GM18502 (cell line): ENCODE measurements around the gene PDE5A.
"Not testable (repeated sequence)": the region's sequence is repeated elsewhere in the genome, so short reads cannot be mapped to it uniquely, and the experiment has no call there.

ENCODE experiments used
- ATAC-seq: cut with Tn5 transposase; IDR thresholded peaks from one replicate; pipeline ENCODE4 v1.9.1; 2021; ENCODE audit warnings: mild to moderate bottlenecking; ENCODE audit not compliant: unreplicated experiment, poor library complexity

The PDE5A gene

DNA sequence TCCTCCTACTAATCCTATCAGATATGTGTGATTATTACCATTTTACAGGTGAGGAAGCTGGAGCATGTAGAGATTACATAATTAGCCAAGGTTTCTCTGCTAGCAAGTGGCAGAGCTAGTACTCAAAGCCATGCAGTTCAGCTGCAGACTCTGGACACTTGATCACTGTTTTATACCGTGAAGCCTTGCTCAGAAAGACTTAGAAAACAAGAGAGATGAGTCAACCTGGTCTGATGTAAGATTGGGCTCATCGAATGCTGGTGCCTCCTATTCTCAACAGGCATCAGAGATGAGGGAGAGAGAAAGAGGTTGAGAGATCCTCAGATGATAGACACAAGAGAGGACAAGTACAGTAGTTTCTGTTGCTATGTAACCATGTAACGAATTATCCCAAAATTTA lies 19.0 kb upstream of the PDE5A start:
- ATAC-seq = no peak

DNA sequence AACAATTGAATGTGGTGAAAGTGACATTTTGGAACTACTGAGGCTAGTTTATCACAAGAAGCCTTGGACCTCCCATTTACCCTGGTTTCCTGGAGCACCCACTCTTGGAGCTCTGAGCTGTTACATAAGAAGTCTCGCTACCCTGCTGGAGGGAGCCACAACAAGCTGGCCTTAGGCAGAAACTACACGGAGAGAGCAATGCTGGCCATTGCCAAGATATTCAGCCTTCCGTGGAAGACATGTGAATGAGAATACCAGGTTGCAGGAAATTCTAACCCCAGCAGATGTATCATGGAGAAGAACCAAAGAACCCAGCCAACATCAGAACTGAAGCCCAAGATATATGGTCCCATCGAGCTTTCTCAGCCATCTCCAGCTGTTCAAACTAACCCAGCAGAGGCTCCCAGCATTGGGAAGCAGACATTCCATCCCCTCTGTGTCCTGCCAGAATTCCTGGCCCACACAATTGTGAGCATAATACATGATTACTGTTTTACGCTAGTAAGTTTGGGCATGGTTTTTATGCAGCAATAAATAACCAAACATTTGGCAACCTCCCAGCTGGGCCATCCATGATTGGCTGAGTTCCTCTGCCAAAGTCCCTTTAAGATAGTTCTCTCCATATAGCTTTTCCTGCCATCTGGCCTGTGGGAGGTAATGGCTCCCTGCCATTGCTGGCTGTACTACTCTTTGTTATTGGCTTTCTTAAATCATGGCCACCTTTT lies 17.9 kb upstream of the PDE5A start:
- ATAC-seq = no peak

DNA sequence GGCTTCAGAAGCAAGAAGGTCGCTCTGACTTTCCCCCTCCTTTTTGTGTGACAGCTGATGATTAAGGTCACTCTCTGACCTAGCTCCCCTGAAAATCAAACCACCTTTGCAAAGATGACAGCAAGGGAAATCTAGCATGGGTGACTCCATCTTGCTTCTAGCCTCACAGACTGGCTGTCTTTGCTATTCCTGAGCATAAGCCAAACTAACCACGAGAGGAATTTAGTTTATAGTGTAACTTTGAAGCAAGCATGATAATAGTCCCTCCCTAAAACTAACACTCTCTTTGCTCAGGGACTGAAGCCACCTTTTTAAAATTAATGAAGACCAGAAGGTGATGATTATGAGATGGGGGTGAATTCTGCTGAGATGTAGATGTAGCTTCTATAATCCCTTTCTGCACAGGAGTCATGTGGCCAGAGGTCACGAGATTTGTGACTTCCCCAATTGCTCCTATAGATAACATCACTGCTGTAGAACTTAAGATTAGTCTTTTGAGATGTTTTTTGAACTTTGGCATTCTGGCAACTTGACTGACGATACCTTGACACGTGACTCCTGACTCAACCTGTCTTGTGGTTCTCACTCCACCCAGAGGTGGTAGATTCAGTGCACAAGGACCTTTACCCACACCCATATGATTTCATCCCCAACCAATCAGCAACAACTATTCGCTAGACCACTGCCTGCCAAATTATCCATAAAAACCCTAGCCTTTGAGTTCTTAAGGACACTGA lies 14.9 kb upstream of the PDE5A start:
- no peak for ATAC-seq

DNA sequence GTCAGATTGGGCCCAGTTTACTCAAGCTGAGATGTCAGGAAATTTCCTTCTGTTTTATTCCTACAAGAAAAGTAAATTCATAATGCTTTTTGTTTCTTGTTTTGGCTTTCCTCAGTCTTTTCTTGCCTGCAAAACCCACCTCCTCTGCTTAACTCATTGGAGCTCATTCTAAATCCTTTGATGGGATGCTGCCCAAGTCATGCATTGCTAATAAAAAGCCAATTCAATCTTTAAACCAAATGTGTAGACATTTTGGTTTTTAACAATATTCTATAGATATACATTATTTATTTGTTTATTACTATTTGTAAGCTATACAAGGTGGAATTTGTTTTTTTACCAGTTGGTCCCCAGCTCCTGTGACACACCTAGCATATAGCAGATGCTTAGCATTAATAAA lies 13.2 kb upstream of the PDE5A start:
- ATAC-seq = no peak

DNA sequence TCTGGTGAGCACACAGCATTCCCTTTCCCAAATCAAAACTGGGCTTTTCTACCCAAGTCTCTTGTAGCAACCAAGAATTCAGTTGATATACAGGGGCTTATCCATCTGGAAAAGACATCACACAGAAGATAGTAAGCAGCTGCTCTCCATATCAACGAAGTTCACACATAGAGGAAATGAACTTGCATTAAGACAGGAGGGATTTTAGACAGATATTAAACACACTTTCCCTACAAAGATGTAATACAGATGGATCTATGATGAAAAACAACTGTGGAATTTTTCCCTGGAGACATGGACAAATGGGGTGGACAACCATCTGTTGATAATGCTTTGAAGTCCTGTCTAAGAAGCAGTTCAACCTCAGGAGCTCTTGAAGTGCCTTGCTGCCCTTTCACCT lies 9.8 kb upstream of the PDE5A start:
- ATAC-seq = no peak

DNA sequence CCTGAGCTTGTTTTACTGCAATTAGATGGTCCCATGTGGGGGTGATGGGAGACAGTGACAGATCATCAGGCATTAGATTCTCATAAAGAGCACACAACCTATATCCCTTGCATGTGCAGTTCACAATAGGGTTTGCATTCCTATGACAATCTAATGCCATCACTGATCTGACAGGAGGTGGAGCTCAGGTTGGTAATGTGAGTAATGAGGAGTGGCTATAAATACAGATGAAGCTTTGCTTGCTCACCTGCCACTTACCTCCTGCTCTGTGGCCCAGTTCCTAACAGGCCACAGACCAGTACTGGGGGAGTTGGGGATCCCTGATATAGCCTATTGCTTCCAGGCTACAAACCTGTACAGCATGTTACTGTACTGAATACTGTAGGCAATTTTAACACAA lies 8.2 kb upstream of the PDE5A start:
- not testable (repeated sequence) for ATAC-seq

DNA sequence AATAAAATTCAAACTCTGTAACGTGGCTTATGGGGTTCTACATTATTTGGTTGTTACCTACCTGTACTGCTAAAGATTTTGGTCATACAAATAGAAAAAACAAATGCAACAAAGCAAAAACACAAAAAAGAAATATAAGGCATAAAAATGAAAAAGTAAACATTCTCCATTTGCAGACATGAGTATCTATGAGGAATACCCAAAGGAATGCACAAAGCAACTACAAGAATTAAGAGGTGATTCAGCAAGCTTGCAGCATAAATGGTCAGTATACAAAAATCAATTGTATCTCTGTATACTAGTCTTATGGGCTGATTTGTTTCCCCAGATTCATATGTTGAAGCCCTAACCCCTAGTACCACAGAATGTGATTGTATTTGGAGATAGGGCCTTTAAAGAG lies 3.6 kb upstream of the PDE5A start:
- no peak for ATAC-seq

DNA sequence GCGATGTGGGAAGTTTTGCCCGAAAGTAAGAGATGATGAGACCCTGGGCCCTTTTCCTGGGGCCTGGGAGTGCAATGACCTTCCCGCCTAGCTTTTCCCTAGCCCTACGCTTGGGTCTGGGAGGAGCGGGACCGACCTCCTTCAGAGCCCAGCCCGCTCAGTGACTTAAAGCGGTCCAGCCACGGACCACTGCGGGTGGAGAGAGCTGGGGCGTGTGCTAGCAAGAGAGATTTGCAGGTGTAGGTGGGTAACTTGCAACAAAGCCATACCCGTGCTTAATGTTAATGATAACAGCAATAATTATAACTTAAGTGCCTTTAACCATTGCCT lies 503 bp upstream of the PDE5A start:
- ATAC-seq = peak; percentile 38

DNA sequence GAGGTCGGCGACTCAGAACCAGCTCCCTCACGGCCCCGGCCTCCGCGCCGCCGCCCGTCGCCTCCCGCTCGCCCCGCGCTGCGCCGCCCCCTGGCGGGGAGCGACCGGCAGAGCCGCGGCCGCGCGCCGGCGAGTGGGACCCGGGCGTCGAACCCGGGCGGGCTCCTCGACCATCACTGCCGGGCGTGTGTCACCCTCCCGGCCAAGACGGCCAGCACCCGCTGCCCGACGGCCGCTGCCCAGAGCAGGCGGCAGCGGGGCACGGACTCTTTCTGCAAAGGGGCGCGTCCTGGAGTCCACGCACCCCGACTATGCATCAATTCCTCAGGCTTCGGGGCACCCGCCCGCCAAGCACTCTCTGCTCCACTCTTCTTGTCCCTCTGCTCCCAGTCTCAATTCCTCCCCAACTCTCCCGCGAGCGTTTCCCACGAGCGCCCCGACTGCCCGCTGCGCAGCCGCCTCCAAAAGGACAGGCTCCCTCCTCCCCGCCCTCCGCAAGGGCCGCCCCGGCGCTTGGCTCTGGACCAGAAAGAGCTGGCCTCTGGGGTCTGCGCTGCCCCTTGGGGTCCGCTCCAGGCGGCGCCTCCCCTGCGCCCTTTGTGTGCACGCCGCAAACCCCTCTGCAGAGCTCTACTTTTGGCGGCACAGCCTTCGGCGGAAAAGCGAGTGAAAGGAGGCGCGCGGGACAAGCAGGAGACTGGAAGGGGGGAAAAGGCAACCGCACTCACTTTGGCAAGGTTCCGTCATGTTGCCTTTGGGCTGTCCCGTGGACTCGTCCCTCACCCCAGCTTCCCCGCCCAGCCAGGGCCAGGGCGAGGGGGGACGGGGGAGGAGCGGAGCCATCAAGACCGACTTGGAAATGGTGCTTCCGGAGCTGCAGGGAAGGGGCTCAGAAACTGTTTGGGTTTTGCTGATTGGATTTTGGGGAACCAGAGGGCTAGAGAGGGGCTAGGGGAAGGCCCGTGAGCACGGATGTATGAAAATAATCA lies 1.0 kb downstream of the PDE5A start:
- peak; percentile 70 for ATAC-seq

DNA sequence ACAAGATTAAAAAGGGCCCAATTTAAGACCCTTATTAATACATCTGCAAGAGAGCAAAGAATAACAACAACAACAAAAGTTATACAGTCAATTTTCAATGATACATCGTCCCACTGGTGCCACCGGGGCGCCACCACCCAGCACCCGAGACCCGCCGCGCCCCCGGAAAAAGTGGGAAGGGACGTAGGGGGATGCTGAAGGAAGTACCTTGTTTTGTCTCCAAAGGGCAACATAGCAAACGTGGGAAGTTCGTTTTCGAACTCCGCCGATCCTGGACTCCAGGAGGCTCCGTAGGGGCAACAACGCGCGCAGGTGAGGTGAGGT lies 1.7 kb downstream of the PDE5A start:
- ATAC-seq = no peak

DNA sequence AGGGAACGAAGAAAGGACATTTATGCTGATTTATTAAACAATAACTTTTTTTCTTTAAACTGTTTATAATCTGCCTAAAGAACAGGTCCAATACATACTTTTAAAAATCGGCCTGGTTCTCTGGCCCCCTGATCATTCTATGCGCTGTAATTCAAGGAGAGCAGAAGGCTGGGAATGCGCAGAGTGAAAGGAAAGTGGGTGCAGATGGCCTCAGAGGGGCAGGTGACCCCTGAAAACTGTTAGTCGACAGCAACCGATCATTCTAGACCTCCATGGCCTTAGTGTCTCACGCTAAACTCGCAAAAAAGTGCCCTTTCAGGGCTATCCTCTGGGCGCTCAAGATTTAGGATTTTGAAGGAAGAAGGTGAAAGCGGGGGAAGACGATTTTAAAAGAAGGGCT lies 2.2 kb downstream of the PDE5A start:
- ATAC-seq = no peak

DNA sequence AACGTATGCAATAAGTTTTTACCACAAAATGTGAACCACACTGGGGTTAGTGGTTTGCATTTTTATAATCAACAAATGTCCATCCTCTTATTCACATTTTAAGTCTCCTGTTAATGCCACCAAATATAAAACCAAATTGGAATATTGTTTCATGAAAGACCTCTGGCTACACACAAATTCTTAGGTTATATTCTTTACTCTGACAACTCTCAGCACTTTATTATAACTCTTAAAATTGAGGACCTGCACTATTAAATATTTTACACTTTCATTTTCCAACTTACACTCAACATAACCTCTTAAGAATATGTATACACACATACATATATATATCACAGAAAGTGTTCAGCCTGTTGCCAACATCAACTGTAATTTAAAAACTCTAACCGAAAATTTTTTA lies 2.8 kb downstream of the PDE5A start:
- no peak for ATAC-seq

DNA sequence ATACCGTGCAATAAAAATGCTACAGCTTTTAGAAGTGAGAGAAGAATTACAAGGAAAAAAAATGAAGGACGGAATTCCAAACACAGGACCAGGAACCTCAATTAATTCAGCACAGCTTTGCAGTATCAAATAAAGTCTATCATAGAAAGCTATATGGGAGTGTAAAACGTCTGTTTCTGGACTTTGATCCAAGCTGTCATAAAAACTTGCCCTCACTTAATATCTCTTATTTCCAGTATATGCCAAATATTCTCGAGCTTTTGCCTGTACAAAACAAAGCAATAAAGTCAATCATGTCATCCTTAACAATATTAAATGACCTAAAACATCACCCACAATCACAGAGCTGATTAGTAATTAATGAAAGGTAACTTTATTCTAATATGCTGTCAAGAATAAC lies 4.2 kb downstream of the PDE5A start:
- ATAC-seq = no peak

DNA sequence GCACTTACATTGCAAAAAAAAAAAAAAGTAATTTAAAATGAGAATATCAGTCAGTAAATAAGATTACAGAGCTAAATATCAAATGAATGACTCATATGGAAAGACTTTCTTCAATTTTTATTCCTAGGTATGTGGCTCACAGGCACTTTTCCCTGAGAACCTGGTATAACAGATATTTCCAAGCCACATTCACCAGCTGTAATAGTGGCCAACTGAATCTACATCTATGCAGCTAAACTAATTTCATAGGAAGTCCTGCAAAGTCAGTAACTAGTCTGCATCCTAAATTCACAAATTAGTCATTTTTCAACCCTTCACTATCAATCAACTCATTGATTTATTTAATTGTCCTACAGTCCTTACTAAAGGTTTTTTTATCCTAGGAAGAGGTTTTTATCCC lies 5.6 kb downstream of the PDE5A start:
- ATAC-seq = no peak

DNA sequence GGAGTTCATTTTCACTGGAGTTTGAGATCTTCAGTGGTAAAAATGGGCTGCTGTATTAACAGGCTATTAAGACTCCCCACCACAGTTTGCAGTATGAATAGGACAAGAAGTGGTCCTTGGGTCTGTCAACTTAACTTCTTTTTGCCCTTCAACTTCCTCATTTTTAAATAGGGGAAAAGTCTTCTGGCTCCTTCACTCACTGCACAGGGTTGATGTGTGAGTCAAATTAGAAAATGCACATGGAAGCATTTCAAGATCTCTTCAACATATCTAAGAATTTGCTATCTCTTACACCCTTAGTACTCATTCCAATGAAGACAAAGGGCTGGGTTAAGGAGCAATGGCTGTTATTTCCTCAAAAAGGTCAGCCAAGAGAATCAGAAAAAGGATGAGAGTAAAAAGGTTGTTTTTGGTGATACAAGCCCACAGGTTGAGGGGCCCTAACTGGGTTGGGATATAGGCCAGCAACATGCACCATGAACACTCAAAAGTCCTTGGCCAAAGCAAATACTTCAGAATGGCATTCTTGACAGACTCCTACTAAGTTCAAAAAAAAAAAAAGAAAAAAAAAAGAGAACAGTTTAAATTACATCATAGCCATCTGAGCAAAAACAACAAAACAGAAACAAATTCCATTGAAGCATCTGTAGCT lies 13.4 kb downstream of the PDE5A start:
- no peak for ATAC-seq

DNA sequence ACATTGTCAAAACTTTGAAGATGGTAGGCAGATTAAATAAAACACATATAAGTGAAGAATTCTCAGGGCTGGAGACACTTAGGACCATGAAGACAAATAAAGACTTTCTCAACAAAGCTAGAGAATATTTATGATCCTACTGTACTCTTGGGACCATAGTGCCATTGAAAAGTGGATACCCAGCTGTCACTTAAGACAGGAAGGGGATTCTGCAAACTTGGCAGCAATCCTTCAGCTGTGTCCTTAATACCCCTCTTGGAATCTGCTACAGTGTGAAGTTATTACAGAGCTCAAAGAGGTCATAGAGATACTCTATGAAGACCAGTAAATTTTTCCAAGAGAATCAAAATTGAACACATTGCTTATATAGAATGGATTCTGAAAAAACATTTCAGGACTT lies 24.3 kb downstream of the PDE5A start:
- ATAC-seq = no peak

DNA sequence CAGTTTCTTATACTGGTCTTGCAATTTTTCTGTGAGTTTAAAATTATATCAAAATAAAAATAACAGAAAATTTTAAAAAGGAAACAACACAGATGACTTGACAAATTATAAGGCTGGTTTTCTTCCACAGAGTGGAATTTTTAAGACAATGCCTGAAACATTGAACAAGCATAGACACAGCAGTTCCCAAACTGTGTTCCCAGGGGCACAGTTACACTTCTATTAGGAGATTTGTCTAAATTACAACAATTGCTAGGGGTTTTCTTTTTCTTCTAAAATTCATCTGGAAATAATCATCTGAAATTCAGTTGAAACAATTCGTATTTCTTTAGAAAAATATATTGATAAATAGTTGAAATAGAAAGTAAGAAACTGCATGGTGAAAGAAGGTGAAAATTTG lies 26.2 kb downstream of the PDE5A start:
- ATAC-seq = no peak

DNA sequence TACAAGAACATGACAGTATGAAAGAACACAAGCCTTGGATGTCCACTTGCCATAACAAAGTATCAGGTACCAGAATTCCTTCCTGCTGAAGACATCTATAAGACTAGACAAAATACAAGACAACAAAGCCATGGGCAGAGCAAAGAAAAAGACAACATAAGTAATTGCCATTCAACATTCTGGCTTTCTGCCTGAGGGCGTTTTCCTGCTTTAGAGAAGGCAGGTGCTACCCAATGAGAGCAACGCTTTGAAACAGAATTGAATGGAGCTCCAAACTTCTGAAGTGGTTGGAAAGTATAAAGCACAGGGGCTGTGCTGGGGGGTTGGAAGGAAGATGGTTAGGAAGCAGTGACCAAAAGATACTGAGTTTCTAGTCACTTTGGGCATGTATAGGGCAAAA lies 30.1 kb downstream of the PDE5A start:
- no peak for ATAC-seq

DNA sequence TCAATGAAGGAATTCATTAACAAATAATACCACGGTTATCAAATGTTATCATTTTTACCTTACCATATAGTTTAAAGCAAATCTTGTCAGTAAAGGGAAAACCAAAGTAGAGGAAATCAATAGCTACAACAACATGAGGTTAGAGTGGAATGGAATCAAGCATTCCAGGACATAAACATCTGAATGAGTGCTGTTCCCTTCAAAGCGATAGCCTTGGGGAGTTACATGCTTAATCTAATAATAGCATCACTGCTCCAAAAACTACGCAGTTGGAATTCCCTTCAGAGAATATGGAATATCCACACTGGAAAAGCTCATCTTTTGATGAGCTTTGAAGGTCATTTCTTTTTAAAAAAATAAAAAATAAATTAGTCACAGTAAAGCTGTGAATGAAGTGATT lies 31.2 kb downstream of the PDE5A start:
- ATAC-seq = no peak

DNA sequence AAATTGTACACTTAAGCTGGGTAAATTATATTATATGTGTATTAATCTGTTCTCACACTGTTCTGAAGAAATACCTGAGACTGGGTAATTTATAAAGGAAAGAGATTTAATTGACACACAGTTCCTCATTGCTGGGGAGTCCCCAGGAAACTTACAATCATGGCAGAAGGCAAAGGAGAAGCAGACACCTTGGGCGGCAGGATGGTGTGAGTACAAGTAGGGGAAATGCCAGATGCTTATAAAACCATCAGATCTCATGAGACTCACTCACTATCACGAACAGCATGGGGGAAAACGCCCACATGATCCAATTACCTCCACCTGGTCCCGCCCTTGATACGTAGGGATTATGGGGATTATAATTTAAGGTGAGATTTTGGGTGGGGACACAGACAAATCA lies 34.9 kb downstream of the PDE5A start:
- ATAC-seq = no peak

DNA sequence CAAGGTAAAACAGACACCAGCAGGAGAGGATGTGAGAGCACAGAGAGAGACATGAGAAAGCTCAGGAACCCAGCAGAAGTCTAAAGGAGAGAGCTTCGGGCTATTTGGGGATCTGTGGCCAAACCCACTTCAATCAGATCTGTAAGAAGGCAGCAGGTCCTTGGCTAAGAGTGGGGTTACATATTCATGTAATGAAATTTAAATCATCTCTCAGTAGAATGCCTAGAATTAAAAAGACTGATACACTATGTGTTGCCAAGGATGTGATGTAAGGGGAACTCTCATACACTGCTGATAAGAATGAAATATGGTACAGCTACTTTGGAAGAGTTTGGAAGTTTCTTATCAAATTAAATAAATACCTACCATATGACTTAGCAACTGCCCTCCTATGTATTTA lies 35.8 kb downstream of the PDE5A start:
- no peak for ATAC-seq
